ENCODE measurements around the gene MLYCD.
"Not testable (repeated sequence)": the region's sequence is repeated elsewhere in the genome, so short reads cannot be mapped to it uniquely, and the experiment has no call there.

The MLYCD gene

GRCh38 chr16:83937922-83938885 is 39.3 kb downstream of the MLYCD start:
- Histone ChIP-seq H3K9me3 (no peaks in the 10 kb centered on the region), H3K27me3 (no peaks in the 10 kb centered on the region), H3K4me1 (ENCODE audit: control insufficient read depth in 1 of 2, insufficient read depth in 1 of 2, low read depth in 1 of 2, low read length in 1 of 2) (peaks cover 15 to 16% of the 10 kb centered on the region in 2 experiments), H3K4me3 (ENCODE audit: low read depth in 1 of 2, low read length in 1 of 2) (no peak overlapping the region), H3K27ac (peak overlapping the region; percentile 78), H3K36me3 (no peaks in the 10 kb centered on the region)
- TF ChIP-seq CTCF (IDR thresholded peaks at IDR 0.05), result no peak

DNA sequence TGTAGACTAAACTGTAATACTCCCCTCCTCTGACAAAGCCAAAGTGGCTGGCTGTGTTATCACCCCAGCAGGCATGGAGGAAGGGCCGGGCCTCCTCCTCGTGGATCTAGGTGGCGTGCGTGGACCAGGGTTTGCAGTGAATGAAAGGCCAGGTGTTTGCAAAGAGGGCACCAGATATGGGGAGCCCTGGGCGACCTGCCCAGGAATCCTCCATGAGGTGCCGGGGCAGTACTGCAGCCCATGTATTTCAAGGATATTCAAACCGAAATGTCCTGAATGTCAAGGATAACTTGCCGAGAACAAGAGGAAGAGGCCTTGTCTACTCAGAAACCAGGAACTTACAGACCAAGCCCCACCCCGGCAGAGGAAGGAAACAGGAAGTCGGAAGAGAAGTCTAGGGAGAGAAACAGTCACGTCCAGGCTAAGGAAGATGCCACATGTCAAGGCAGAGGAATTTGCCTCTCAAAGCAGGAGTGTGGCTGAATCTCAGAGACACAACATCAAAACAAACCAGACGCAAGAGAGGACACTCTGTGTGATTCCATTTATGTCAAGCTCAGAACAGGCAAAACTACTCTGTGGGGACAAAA is 40.4 kb downstream of the MLYCD start:
- TF ChIP-seq CTCF (IDR thresholded peaks at IDR 0.05), result no peak
- peaks cover 15 to 16% of the 10 kb centered on the region in 2 experiments for H3K4me1 ChIP-seq (ENCODE audit: control insufficient read depth in 1 of 2, insufficient read depth in 1 of 2, low read depth in 1 of 2, low read length in 1 of 2)
- H3K27me3 ChIP-seq, result no peaks in the 10 kb centered on the region
- H3K4me3 ChIP-seq (ENCODE audit: low read depth in 1 of 2, low read length in 1 of 2), result no peak overlapping the region
- H3K36me3 ChIP-seq, result no peaks in the 10 kb centered on the region
- H3K27ac ChIP-seq, result peak overlapping the region; percentile 78
- H3K9me3 ChIP-seq, result no peaks in the 10 kb centered on the region

DNA sequence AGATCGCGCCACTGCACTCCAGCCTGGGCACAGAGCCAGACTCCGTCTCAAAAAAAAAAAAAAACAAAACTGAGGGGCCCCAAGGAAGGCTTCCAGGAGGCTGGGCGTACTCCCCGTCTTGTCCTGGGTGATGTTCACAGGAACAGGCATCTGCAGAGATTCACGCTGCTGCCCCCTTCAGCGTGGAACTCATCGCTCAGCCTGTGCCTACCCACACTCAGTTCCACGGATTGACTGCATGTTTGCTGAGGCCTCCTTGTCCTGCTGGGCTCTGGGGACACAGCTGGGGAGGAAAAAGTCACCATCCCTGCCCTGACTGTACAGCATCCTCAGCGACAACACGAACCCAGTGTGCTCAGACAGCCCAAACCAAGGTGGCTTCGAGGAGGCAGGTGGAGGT is 41.2 kb downstream of the MLYCD start:
- H3K9me3 ChIP-seq, result no peaks in the 10 kb centered on the region
- TF ChIP-seq CTCF (IDR thresholded peaks at IDR 0.05), result no peak

GRCh38 chr16:83940630-83941378 is 41.9 kb downstream of the MLYCD start:
- Histone ChIP-seq H3K4me3 (ENCODE audit: low read depth in 1 of 2, low read length in 1 of 2) (no peak overlapping the region), H3K27me3 (no peaks in the 10 kb centered on the region), H3K4me1 (ENCODE audit: control insufficient read depth in 1 of 2, insufficient read depth in 1 of 2, low read depth in 1 of 2, low read length in 1 of 2) (peaks cover 15 to 16% of the 10 kb centered on the region in 2 experiments), H3K36me3 (no peaks in the 10 kb centered on the region), H3K27ac (peak overlapping the region; percentile 20), H3K9me3 (no peaks in the 10 kb centered on the region)
- no peak for TF ChIP-seq CTCF (IDR thresholded peaks at IDR 0.05)

More for the DNA sequence above, 41.2 kb downstream of the MLYCD start:
- peaks cover 15 to 16% of the 10 kb centered on the region in 2 experiments for H3K4me1 ChIP-seq (ENCODE audit: control insufficient read depth in 1 of 2, insufficient read depth in 1 of 2, low read depth in 1 of 2, low read length in 1 of 2)
- no peak overlapping the region for H3K4me3 ChIP-seq (ENCODE audit: low read depth in 1 of 2, low read length in 1 of 2)
- peak overlapping the region; percentile 20 for H3K27ac ChIP-seq
- no peaks in the 10 kb centered on the region for H3K27me3 ChIP-seq
- H3K36me3 ChIP-seq, result no peaks in the 10 kb centered on the region

- not testable (repeated sequence) for H3K27me3 ChIP-seq; H3K36me3 ChIP-seq; H3K4me3 ChIP-seq (ENCODE audit: low read depth in 1 of 2, low read length in 1 of 2); H3K27ac ChIP-seq; H3K9me3 ChIP-seq
- H3K4me1 ChIP-seq (ENCODE audit: control insufficient read depth in 1 of 2, insufficient read depth in 1 of 2, low read depth in 1 of 2, low read length in 1 of 2), result peaks cover 15 to 16% of the 10 kb centered on the region in 2 experiments
These were observed 42.6 kb downstream of the MLYCD start for GRCh38 chr16:83941546-83941945.
